Measurements from ENCODE around the gene MAP3K15. TPM values are rescaled to one million over a fixed set of nuclear protein-coding genes. Genes with fewer than 3 reads are reported as not detected.
A peak's percentile ranks its signal among the peaks of the same experiment; 100 is the strongest.

Gene MAP3K15
- polyA plus RNA-seq, 1 of the 3 experiments (the other 2 are of a cell fraction) = 0.07 TPM

GRCh38 chrX:19372547-19373331 lies 142.6 kb downstream of the MAP3K15 start:
- DNase-seq = peak; percentile 47
- POLR2A ChIA-PET = no interaction called here
- H3K9me2 ChIP-seq = no peaks in the 10 kb centered on the region
- H3K27ac ChIP-seq (ENCODE audit: low read depth in 2 of 2, low read length in 1 of 2) = no peak overlapping the region
- TF ChIP-seq USF2 (IDR thresholded peaks at IDR 0.05; ENCODE audit: borderline replicate concordance, low read depth, low read length) = no peak
- no peak for TF ChIP-seq GABPA (IDR thresholded peaks at IDR 0.05; ENCODE audit: low read depth)
- no peak for TF ChIP-seq REST (IDR thresholded peaks at IDR 0.05; ENCODE audit: low read depth, low read length)
- TF ChIP-seq CHD2 (IDR thresholded peaks at IDR 0.05; ENCODE audit: low read length, partially characterized antibody) = no peak
- TF ChIP-seq POLR2AphosphoS5 (IDR thresholded peaks at IDR 0.05; ENCODE audit: low read depth, low read length) = no peak
- TF ChIP-seq YY1 (IDR thresholded peaks at IDR 0.05; ENCODE audit: low read depth) = no peak
- TF ChIP-seq RCOR1 (IDR thresholded peaks at IDR 0.05; ENCODE audit: low read length) = no peak
- TF ChIP-seq TEAD4 (IDR thresholded peaks at IDR 0.05; ENCODE audit: borderline replicate concordance, insufficient read depth) = no peak
- TF ChIP-seq PBX3 (IDR thresholded peaks at IDR 0.05) = no peak
- TF ChIP-seq USF1 (IDR thresholded peaks at IDR 0.05; ENCODE audit: borderline replicate concordance, low read depth) = no peak
- no peak for TF ChIP-seq FOSL2 (IDR thresholded peaks at IDR 0.05; ENCODE audit: borderline replicate concordance, low read depth)
- no peak for TF ChIP-seq RXRA (IDR thresholded peaks at IDR 0.05; ENCODE audit: borderline replicate concordance, low read depth)
- no peak for TF ChIP-seq EP300 (IDR thresholded peaks at IDR 0.05; ENCODE audit: borderline replicate concordance in 1 of 2, low read depth in 1 of 2, low read length in 1 of 2)
- peaks cover 0 to 4% of the 10 kb centered on the region in 2 experiments; a peak in 1 of 4 replicates for H3K4me1 ChIP-seq (ENCODE audit: control insufficient read depth in 1 of 2, insufficient read depth in 2 of 2, low read depth in 1 of 2, low read length in 1 of 2)
- no peaks in the 10 kb centered on the region for H3K9me3 ChIP-seq
- peak overlapping the region; percentile 37 to 54 for H3K4me3 ChIP-seq (ENCODE audit: low read depth in 2 of 2, low read length in 1 of 2)
- CTCF ChIA-PET = interaction anchor here (0.6 to 2.6 kb wide), 26 partner anchors 10 to 752 kb away, joined by 3 to 29 read pairs (median 4); partner anchors contain the start of gene MAP3K15
- H3K4me2 ChIP-seq = peak overlapping the region; percentile 87
- WGBS (ENCODE audit: low lambda C conversion rate) = 28% methylated on average over 20 of the region's 20 CpGs
- no peaks in the 10 kb centered on the region for H3K79me2 ChIP-seq (ENCODE audit: insufficient read depth)
- H4K20me1 ChIP-seq (ENCODE audit: insufficient read depth) = no peaks in the 10 kb centered on the region
- no peak overlapping the region for H3K9ac ChIP-seq
- peak overlapping the region; percentile 68; the same call in 1 of the 2 replicates for H2AFZ ChIP-seq (ENCODE audit: low read depth)
- H3K36me3 ChIP-seq (replicated peaks in 1 of 2; ENCODE audit: control insufficient read depth in 1 of 2, insufficient read depth in 2 of 2, low read length in 1 of 2) = no peaks in the 10 kb centered on the region
- peaks cover 20% of the 10 kb centered on the region; the same call in 1 of the 2 replicates for H3K27me3 ChIP-seq (ENCODE audit: insufficient read depth)
- no peaks in the 10 kb centered on the region for H3F3A ChIP-seq (replicated peaks; ENCODE audit: insufficient read depth)
